A549 (cell line): Measurements from ENCODE around the gene NYNRIN. TPM values are rescaled to one million over a fixed set of nuclear protein-coding genes. Genes with fewer than 3 reads are reported as not detected.

ENCODE experiments used
- ATAC-seq, 2 experiments: fragments of 200-7000 bp in 1 of 2; fragments of >200 bp in 1 of 2; cut with Nextera tagmentation in 1 of 2; cut with Tn5 transposase in 1 of 2; 3 replicates each; pipeline versions ENCODE4 v1.8.0 to v1.9.1; 2018 to 2020; ENCODE audit warnings: mild to moderate bottlenecking in 1 of 2, moderate library complexity in 1 of 2
- CTCF ChIA-PET: fragments of 300-600 bp; sonication (Branson Sonifier 250); formaldehyde crosslinking; extraction: SDS; loops from one replicate; lab custom pipeline; 2021; ENCODE audit warnings: antibody characterized with exemption, inconsistent platforms; lab: Yijun Ruan, JAX
- POLR2A ChIA-PET: fragments of 350-600 bp; formaldehyde crosslinking; extraction: SDS; loops from one replicate; lab custom pipeline; 2021; ENCODE audit warnings: antibody characterized with exemption, inconsistent platforms; lab: Yijun Ruan, JAX
- DNase-seq, 2 experiments: peaks; one replicate each; pipeline versions ENCODE4 v3.0.0 to v3.0.0-alpha.2; 2011 to 2016; ENCODE audit warnings: low read depth in 1 of 2, low spot score in 1 of 2
- FAIRE-seq: peaks from 2 replicates; lab custom pipeline; 2011; peaks lifted over from hg19 to GRCh38; lab: Jason Lieb, UNC
- H3K27ac ChIP-seq, 2 experiments: fragments of >200 bp; sonication (Bioruptor Twin); formaldehyde crosslinking; 3 replicates each; pipeline ENCODE4 v1.5.1; 2016 to 2017
- H3K4me1 ChIP-seq: fragments of >200 bp; sonication (Bioruptor Twin); formaldehyde crosslinking; 3 replicates; pipeline ENCODE4 v1.6.1; 2016
- H3K4me2 ChIP-seq: fragments of >200 bp; sonication (Bioruptor Twin); formaldehyde crosslinking; 3 replicates; pipeline ENCODE4 v1.6.1; 2016
- H3K4me3 ChIP-seq: fragments of >200 bp; sonication (Bioruptor Twin); formaldehyde crosslinking; 3 replicates; pipeline ENCODE4 v1.5.1; 2016
- H3K9me3 ChIP-seq: fragments of >200 bp; sonication (Bioruptor Twin); formaldehyde crosslinking; 3 replicates; pipeline ENCODE4 v1.6.1; 2016
- CBX8 ChIP-seq: fragments of 200-600 bp; sonication (generic); IDR thresholded peaks from 2 replicates; pipeline ENCODE4 v1.6.1; 2016
- CHD2 ChIP-seq: fragments of 150-350 bp; IDR thresholded peaks from 2 replicates; pipeline ENCODE4 v1.6.1; 2014; ENCODE audit warnings: low read length; ENCODE audit not compliant: partially characterized antibody
- EHMT2 ChIP-seq: fragments of 200-600 bp; sonication (generic); IDR thresholded peaks from 2 replicates; pipeline ENCODE4 v1.6.1; 2016; ENCODE audit warnings: antibody characterized with exemption, low read depth, mild to moderate bottlenecking, moderate library complexity
- FOSB ChIP-seq: fragments of 250-450 bp; sonication (Bioruptor Pico); IDR thresholded peaks from 2 replicates; pipeline ENCODE4 v1.5.0; 2020; ENCODE audit warnings: mild to moderate bottlenecking, moderate library complexity
- FOXS1 ChIP-seq: fragments of 250-450 bp; sonication (Bioruptor Pico); IDR thresholded peaks from 2 replicates; pipeline ENCODE4 v1.5.0; 2020; ENCODE audit warnings: mild to moderate bottlenecking, moderate library complexity
- HEYL ChIP-seq: fragments of 250-450 bp; sonication (Bioruptor Pico); IDR thresholded peaks from 2 replicates; pipeline ENCODE4 v1.8.0; 2021; ENCODE audit warnings: mild to moderate bottlenecking, moderate library complexity
- JUN ChIP-seq, 2 experiments: fragments of >200 bp; sonication (Bioruptor Twin); formaldehyde crosslinking; IDR thresholded peaks; 2 replicates in 1 of 2; 3 replicates in 1 of 2; pipeline ENCODE4 v1.6.1; 2016 to 2017
- JUNB ChIP-seq: fragments of >200 bp; sonication (Bioruptor Twin); formaldehyde crosslinking; IDR thresholded peaks from 2 replicates; pipeline ENCODE4 v1.6.1; 2016
- MAFK ChIP-seq: fragments of 450-650 bp; IDR thresholded peaks from 2 replicates; pipeline ENCODE4 v1.6.1; 2014; ENCODE audit not compliant: partially characterized antibody
- NPAS2 ChIP-seq: fragments of 250-450 bp; sonication (Bioruptor Pico); IDR thresholded peaks from 2 replicates; pipeline ENCODE4 v1.8.0; 2022; ENCODE audit warnings: mild to moderate bottlenecking, moderate library complexity, borderline replicate concordance
- RCOR1 ChIP-seq: fragments of 150-350 bp; IDR thresholded peaks from 2 replicates; pipeline ENCODE4 v1.6.1; 2014; ENCODE audit warnings: antibody characterized with exemption, low read length, low read depth
- SMC3 ChIP-seq: fragments of >200 bp; sonication (Bioruptor Twin); formaldehyde crosslinking; IDR thresholded peaks from 3 replicates; pipeline ENCODE4 v1.6.1; 2018; ENCODE audit warnings: inconsistent platforms
- TP53 ChIP-seq: fragments of 250-450 bp; sonication (Bioruptor Pico); IDR thresholded peaks from 2 replicates; pipeline ENCODE4 v1.5.0; 2021; ENCODE audit warnings: mild to moderate bottlenecking, moderate library complexity
- ZC3H11A ChIP-seq: fragments of 450-650 bp; IDR thresholded peaks from 2 replicates; pipeline ENCODE4 v1.6.1; 2014; ENCODE audit warnings: antibody characterized with exemption, mild to moderate bottlenecking
- ZFP36 ChIP-seq: fragments of 450-650 bp; IDR thresholded peaks from 2 replicates; pipeline ENCODE4 v1.6.1; 2014; ENCODE audit warnings: borderline replicate concordance; ENCODE audit not compliant: partially characterized antibody
- ZNF302 ChIP-seq: fragments of 250-450 bp; sonication (Bioruptor Pico); IDR thresholded peaks from 2 replicates; pipeline ENCODE4 v1.9.0; 2021; ENCODE audit warnings: inconsistent platforms, mild to moderate bottlenecking, moderate library complexity
- ZSCAN20 ChIP-seq: fragments of 250-450 bp; sonication (Bioruptor Pico); IDR thresholded peaks from 2 replicates; pipeline ENCODE4 v1.8.0; 2022; ENCODE audit warnings: mild to moderate bottlenecking, moderate library complexity
- WGBS: methylation state at CpG from one replicate; pipeline ENCODE4 v1.1.6; 2017; ENCODE audit errors: missing lambda C conversion rate; 5-methylcytosine and 5-hydroxymethylcytosine counted together
- polyA plus RNA-seq, 4 experiments: library from polyadenylated mRNA; depleted of rRNA in 3 of 4; stranded (reverse); fragments of >200 nt; fragmentation: RNase III in 1 of 4; extraction: RNeasy Plus Mini Kit Qiagen cat#74134 plus additional on column Dnase treatment in 1 of 4; gene quantifications; 2 replicates in 3 of 4; 3 replicates in 1 of 4; pipeline ENCODE4 v1.2.3, GENCODE V29; 2011 to 2017
- TF ChIP-seq, protein P1 (sequence below): fragments of >200 bp; sonication (Bioruptor Twin); formaldehyde crosslinking; IDR thresholded peaks from 2 replicates; pipeline ENCODE4 v1.6.1; 2016
- TF ChIP-seq, protein P2 (sequence below): IDR thresholded peaks from 2 replicates; pipeline ENCODE4 v1.6.1; 2012
- TF ChIP-seq, protein P3 (sequence below): fragments of 150-350 bp; IDR thresholded peaks from 2 replicates; pipeline ENCODE4 v1.6.1; 2014; ENCODE audit warnings: low read depth, mild to moderate bottlenecking, low read length
- TF ChIP-seq, protein P4 (sequence below): fragments of >200 bp; sonication (Bioruptor Twin); formaldehyde crosslinking; IDR thresholded peaks from 3 replicates; pipeline ENCODE4 v1.5.1; 2016

NYNRIN gene
- polyA plus RNA-seq, 2 of the 4 experiments (the other 2 are of a cell fraction): 0.19 to 0.44 TPM

DNA sequence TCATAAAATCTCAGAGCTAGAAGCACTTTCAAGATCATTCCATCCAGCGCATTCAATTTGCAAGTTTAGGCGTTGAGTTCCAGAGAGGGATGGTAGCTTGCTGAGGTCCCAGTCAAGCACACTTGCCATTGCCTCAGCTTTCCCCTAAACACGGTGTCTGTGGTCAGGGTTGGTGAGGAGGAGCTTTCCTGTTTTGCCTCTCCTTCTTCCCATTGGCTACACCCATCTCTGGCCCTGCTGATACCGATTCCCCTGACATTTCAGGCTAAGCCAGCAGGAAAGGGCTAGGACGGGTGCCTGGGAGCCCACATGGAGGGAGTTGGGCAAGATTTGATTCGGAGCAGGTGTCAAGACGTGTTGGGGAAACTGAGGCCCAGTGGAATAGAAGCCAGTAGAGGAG lies 21.7 kb upstream of the NYNRIN start:
- Histone ChIP-seq H3K4me3 (no peak overlapping the region), H3K4me1 (no peaks in the 10 kb centered on the region), H3K9me3 (no peaks in the 10 kb centered on the region), H3K4me2 (no peak overlapping the region), H3K27ac (no peak overlapping the region)
- no peak for FAIRE-seq
- 73% methylated on average over 7 of the region's 7 CpGs for WGBS
- TF ChIP-seq ZFP36: no peak
- no peak for TF ChIP-seq FOSB (CRISPR knock-in tag)
- no peak for TF ChIP-seq CBX8
- TF ChIP-seq MAFK: no peak
- TF ChIP-seq, protein P1, sequence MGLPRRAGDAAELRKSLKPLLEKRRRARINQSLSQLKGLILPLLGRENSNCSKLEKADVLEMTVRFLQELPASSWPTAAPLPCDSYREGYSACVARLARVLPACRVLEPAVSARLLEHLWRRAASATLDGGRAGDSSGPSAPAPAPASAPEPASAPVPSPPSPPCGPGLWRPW: no peak
- TF ChIP-seq NPAS2 (CRISPR knock-in tag): no peak
- no peak for TF ChIP-seq ZNF302
- no peak for TF ChIP-seq HEYL (CRISPR knock-in tag)
- TF ChIP-seq TP53: no peak
- no peak for TF ChIP-seq JUN (IDR thresholded peaks at IDR 0.05)
- TF ChIP-seq JUNB: no peak
- TF ChIP-seq EHMT2: no peak
- no peak for TF ChIP-seq FOXS1 (CRISPR knock-in tag)
- TF ChIP-seq SMC3: no peak
- TF ChIP-seq, protein P2, sequence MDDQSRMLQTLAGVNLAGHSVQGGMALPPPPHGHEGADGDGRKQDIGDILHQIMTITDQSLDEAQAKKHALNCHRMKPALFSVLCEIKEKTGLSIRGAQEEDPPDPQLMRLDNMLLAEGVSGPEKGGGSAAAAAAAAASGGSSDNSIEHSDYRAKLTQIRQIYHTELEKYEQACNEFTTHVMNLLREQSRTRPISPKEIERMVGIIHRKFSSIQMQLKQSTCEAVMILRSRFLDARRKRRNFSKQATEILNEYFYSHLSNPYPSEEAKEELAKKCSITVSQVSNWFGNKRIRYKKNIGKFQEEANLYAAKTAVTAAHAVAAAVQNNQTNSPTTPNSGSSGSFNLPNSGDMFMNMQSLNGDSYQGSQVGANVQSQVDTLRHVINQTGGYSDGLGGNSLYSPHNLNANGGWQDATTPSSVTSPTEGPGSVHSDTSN: no peak
- no peak for TF ChIP-seq ZC3H11A
- TF ChIP-seq, protein P3, sequence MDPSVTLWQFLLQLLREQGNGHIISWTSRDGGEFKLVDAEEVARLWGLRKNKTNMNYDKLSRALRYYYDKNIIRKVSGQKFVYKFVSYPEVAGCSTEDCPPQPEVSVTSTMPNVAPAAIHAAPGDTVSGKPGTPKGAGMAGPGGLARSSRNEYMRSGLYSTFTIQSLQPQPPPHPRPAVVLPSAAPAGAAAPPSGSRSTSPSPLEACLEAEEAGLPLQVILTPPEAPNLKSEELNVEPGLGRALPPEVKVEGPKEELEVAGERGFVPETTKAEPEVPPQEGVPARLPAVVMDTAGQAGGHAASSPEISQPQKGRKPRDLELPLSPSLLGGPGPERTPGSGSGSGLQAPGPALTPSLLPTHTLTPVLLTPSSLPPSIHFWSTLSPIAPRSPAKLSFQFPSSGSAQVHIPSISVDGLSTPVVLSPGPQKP: no peak
- no peak for DNase-seq
- ATAC-seq: no peak
- ChIA-PET CTCF (interaction anchor here (1.0 to 3.7 kb wide), 7 partner anchors 20 to 59 kb away, joined by 3 to 20 read pairs (median 4); partner anchors contain the start of gene ADCY4), POLR2A (interaction anchor here (1.1 kb wide), 1 partner anchor 35 kb away, joined by 4 read pairs; no protein-coding TSS in a partner anchor)

DNA sequence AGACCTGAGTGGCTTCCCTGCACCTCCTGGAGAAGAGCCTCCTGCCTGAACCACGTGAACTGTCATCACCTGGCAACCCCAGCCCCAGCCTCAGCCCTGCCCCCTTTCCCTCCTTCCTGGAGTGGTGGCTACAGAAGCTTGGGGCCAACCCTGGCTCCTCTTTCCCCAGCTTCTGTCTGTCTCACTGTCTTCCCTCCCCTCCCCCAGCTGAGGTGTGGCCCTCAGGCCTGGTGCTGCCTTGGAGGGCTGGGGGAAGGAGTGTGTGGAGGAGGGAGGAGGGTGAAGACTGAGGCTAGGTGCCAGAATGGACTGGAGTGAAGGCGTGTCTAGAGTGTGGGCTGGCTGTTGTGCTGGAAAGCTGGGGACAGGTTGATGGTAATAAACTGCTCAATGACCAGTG lies 21.1 kb upstream of the NYNRIN start:
- DNase-seq (no peak), FAIRE-seq (no peak), ATAC-seq (no peak; a peak in 1 of 6 replicates)
- WGBS: 50% methylated on average over 2 of the region's 2 CpGs
- Histone ChIP-seq H3K4me2 (no peak overlapping the region), H3K27ac (no peak overlapping the region), H3K9me3 (no peaks in the 10 kb centered on the region), H3K4me3 (no peak overlapping the region), H3K4me1 (no peaks in the 10 kb centered on the region)
- CTCF ChIA-PET: interaction anchor here (0.9 to 3.7 kb wide), 12 partner anchors 12 to 69 kb away, joined by 3 to 20 read pairs (median 4); partner anchors contain the start of genes ADCY4 and CIDEB
- POLR2A ChIA-PET: interaction anchor here (1.1 to 1.5 kb wide), 2 partner anchors 36 to 52 kb away, joined by 4 to 5 read pairs; partner anchors contain the start of genes CBLN3 and KHNYN
- TF ChIP-seq, protein P4, sequence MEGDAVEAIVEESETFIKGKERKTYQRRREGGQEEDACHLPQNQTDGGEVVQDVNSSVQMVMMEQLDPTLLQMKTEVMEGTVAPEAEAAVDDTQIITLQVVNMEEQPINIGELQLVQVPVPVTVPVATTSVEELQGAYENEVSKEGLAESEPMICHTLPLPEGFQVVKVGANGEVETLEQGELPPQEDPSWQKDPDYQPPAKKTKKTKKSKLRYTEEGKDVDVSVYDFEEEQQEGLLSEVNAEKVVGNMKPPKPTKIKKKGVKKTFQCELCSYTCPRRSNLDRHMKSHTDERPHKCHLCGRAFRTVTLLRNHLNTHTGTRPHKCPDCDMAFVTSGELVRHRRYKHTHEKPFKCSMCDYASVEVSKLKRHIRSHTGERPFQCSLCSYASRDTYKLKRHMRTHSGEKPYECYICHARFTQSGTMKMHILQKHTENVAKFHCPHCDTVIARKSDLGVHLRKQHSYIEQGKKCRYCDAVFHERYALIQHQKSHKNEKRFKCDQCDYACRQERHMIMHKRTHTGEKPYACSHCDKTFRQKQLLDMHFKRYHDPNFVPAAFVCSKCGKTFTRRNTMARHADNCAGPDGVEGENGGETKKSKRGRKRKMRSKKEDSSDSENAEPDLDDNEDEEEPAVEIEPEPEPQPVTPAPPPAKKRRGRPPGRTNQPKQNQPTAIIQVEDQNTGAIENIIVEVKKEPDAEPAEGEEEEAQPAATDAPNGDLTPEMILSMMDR: no peak
- no peak for TF ChIP-seq RCOR1

DNA sequence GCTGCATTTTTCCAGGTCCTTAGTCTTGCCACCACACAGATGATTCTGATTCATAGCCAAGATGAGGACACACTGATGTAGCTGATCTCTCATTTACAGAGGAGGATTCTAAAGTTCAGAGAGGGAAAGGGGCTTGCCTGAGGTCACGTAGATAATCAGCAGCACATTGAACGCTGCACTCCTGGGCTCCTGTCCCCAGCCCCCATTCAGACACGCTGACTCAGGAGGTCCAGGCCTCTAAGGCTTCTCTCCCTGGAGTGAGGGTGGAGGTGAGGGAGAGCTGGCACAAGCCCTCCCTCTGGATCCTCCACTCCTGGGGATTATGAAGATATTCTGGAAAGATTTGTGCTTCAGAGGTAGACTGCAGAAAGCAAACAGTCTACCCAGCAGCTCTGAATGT lies 20.5 kb upstream of the NYNRIN start:
- H3K27ac ChIP-seq: no peak overlapping the region
- no peak for ATAC-seq
- no peaks in the 10 kb centered on the region for H3K9me3 ChIP-seq
- no peak for DNase-seq
- H3K4me1 ChIP-seq: no peaks in the 10 kb centered on the region
- ChIA-PET CTCF (interaction anchor here (0.9 to 3.7 kb wide), 11 partner anchors 12 to 70 kb away, joined by 3 to 20 read pairs (median 4); partner anchors contain the start of genes ADCY4 and CIDEB), POLR2A (interaction anchor here (1.5 kb wide), 1 partner anchor 51 kb away, joined by 5 read pairs; the partner anchor contains the start of genes CBLN3 and KHNYN)
- no peak overlapping the region for H3K4me2 ChIP-seq
- 58% methylated on average over 3 of the region's 3 CpGs for WGBS
- TF ChIP-seq ZSCAN20 (CRISPR knock-in tag) (no peak), CHD2 (no peak)
- no peak for FAIRE-seq
- H3K4me3 ChIP-seq: no peak overlapping the region
